ENCODE data around the gene PPAN. TPM values are rescaled to one million over a fixed set of nuclear protein-coding genes. Genes with fewer than 3 reads are reported as not detected.
A peak's percentile ranks its signal among the peaks of the same experiment; 100 is the strongest.

PPAN gene
- total and polyA plus RNA-seq, 10 donors = 26.8 to 90.2 (median 47.2) TPM

GRCh38 chr19:10141479-10141878 is 35.3 kb downstream of the PPAN start:
- H3K27ac ChIP-seq = peak overlapping the region in 3 of 8 donors; percentile 83 to 87 (median 83)
- H3K36me3 ChIP-seq = peaks cover 0 to 100% (median 99%) of the 10 kb centered on the region in 6 donors

GRCh38 chr19:10141973-10142372 is 35.8 kb downstream of the PPAN start:
- Histone ChIP-seq H3K27ac (peak overlapping the region; percentile 60 to 87 (median 74)), H3K36me3 (peaks cover 0 to 100% (median 99%) of the 10 kb centered on the region in 6 donors), H3K9me3 (no peaks in the 10 kb centered on the region), H3K4me3 (no peak overlapping the region), H3K27me3 (replicated peaks in 1 of 7) (no peaks in the 10 kb centered on the region), H3K4me1 (peaks cover 0 to 30% (median 0%) of the 10 kb centered on the region in 6 donors)
- DNase-seq = no peak
- 93 to 98% (median 96%) methylated on average over 12 to 18 of the region's 18 CpGs for WGBS, 5 donors
- TF ChIP-seq CTCF (IDR thresholded peaks at IDR 0.05 in 8 of 11, conservative IDR thresholded peaks at IDR 0.05 in 3 of 11) = no peak
- TF ChIP-seq POLR2AphosphoS5 (IDR thresholded peaks at IDR 0.05) = no peak
- no peak for TF ChIP-seq POLR2A (IDR thresholded peaks at IDR 0.05)
- intact Hi-C loops (cut with DNase I; ENCODE audit: low total_unique reads) = no loop called here

More at GRCh38 chr19:10141479-10141878, 35.3 kb downstream of the PPAN start:
- TF ChIP-seq POLR2AphosphoS5 (IDR thresholded peaks at IDR 0.05) (no peak), POLR2A (IDR thresholded peaks at IDR 0.05) (no peak), CTCF (IDR thresholded peaks at IDR 0.05 in 8 of 11, conservative IDR thresholded peaks at IDR 0.05 in 3 of 11) (no peak)
- intact Hi-C loops (cut with DNase I; ENCODE audit: low total_unique reads) = no loop called here
- DNase-seq = no peak
- H3K27me3 ChIP-seq (replicated peaks in 1 of 7) = no peaks in the 10 kb centered on the region
- WGBS, 5 donors = 88 to 96% (median 93%) methylated on average over 13 of the region's 13 CpGs
- H3K9me3 ChIP-seq = no peaks in the 10 kb centered on the region
- no peak overlapping the region for H3K4me3 ChIP-seq
- H3K4me1 ChIP-seq = peaks cover 0 to 30% (median 0%) of the 10 kb centered on the region in 6 donors

- Histone ChIP-seq H3K4me1 (peaks cover 0 to 30% (median 0%) of the 10 kb centered on the region in 6 donors), H3K27me3 (replicated peaks in 1 of 7) (no peaks in the 10 kb centered on the region), H3K9me3 (no peaks in the 10 kb centered on the region), H3K4me3 (no peak overlapping the region), H3K27ac (peak overlapping the region; percentile 60 to 87 (median 74)), H3K36me3 (peaks cover 0 to 100% (median 99%) of the 10 kb centered on the region in 6 donors)
- TF ChIP-seq POLR2A (IDR thresholded peaks at IDR 0.05) (no peak), POLR2AphosphoS5 (IDR thresholded peaks at IDR 0.05) (peak in 2 of 3 donors; percentile 60 to 67), CTCF (IDR thresholded peaks at IDR 0.05 in 8 of 11, conservative IDR thresholded peaks at IDR 0.05 in 3 of 11) (peak in 6 of 11 experiments; percentile 6 to 31 (median 14))
- WGBS, 5 donors = 71 to 85% (median 75%) methylated on average over 14 to 15 of the region's 15 CpGs
- DNase-seq = peak; percentile 83
- intact Hi-C loops (cut with DNase I; ENCODE audit: low total_unique reads) = no loop called here
Observed at GRCh38 chr19:10142701-10143375, 36.7 kb downstream of the PPAN start.

- Histone ChIP-seq H3K27ac (peak overlapping the region; percentile 53 to 87 (median 74)), H3K27me3 (replicated peaks in 1 of 7) (no peaks in the 10 kb centered on the region), H3K4me1 (peaks cover 0 to 30% (median 0%) of the 10 kb centered on the region in 6 donors), H3K9me3 (no peaks in the 10 kb centered on the region), H3K4me3 (no peak overlapping the region), H3K36me3 (peaks cover 0 to 100% (median 95%) of the 10 kb centered on the region in 6 donors)
- 85 to 90% (median 88%) methylated on average over 10 to 11 of the region's 11 CpGs for WGBS, 5 donors
- no peak for DNase-seq
- TF ChIP-seq POLR2A (IDR thresholded peaks at IDR 0.05) (no peak), POLR2AphosphoS5 (IDR thresholded peaks at IDR 0.05) (no peak), CTCF (IDR thresholded peaks at IDR 0.05 in 8 of 11, conservative IDR thresholded peaks at IDR 0.05 in 3 of 11) (no peak)
- intact Hi-C loops (cut with DNase I; ENCODE audit: low total_unique reads) = no loop called here
Observed at GRCh38 chr19:10143681-10144080, 37.5 kb downstream of the PPAN start.
